T-helper 1 cell treated with Interleukin-12 subunit alpha and Interleukin-12 subunit beta and Interleukin-4 antibody, amounts not matched to agents 30 μg/mL and 1 μg/mL, for 36 hours (primary cell): ENCODE results near the gene KPNA3.
"Not testable (repeated sequence)": the region's sequence is repeated elsewhere in the genome, so short reads cannot be mapped to it uniquely, and the experiment has no call there.

Source experiments
- H3K27ac Mint-ChIP-seq: one replicate; pipeline ENCODE4 v1.8.0; 2021; ENCODE audit warnings: mild to moderate bottlenecking, mixed read lengths
- H3K27me3 Mint-ChIP-seq: one replicate; pipeline ENCODE4 v1.8.0; 2021; ENCODE audit warnings: low read depth, mixed read lengths
- H3K36me3 Mint-ChIP-seq: one replicate; pipeline ENCODE4 v1.8.0; 2021; ENCODE audit warnings: low read depth, mixed read lengths
- H3K4me1 Mint-ChIP-seq: one replicate; pipeline ENCODE4 v1.8.0; 2021; ENCODE audit warnings: low read depth, mixed read lengths
- H3K4me3 Mint-ChIP-seq: one replicate; pipeline ENCODE4 v1.8.0; 2021; ENCODE audit warnings: mild to moderate bottlenecking, moderate library complexity, mixed read lengths
- H3K9me3 Mint-ChIP-seq: one replicate; pipeline ENCODE4 v1.8.0; 2021; ENCODE audit warnings: mixed read lengths

KPNA3 gene

GRCh38 chr13:49749848-49750247 is 42.6 kb downstream of the KPNA3 start:
- Mint-ChIP-seq H3K27ac (no peak overlapping the region), H3K9me3 (no peaks in the 10 kb centered on the region), H3K4me3 (no peak overlapping the region), H3K27me3 (no peaks in the 10 kb centered on the region), H3K4me1 (peaks cover 9% of the 10 kb centered on the region), H3K36me3 (peaks cover 12% of the 10 kb centered on the region)

GRCh38 chr13:49746111-49746510 is 46.4 kb downstream of the KPNA3 start:
- no peak overlapping the region for H3K4me3 Mint-ChIP-seq
- no peaks in the 10 kb centered on the region for H3K27me3 Mint-ChIP-seq
- no peaks in the 10 kb centered on the region for H3K9me3 Mint-ChIP-seq
- H3K36me3 Mint-ChIP-seq: peaks cover 10% of the 10 kb centered on the region
- H3K4me1 Mint-ChIP-seq: peaks cover 2% of the 10 kb centered on the region
- H3K27ac Mint-ChIP-seq: no peak overlapping the region

- Mint-ChIP-seq H3K9me3 (no peaks in the 10 kb centered on the region), H3K4me3 (no peak overlapping the region), H3K27ac (no peak overlapping the region), H3K36me3 (peaks cover 13% of the 10 kb centered on the region), H3K27me3 (no peaks in the 10 kb centered on the region), H3K4me1 (no peaks in the 10 kb centered on the region)
These were observed 51.6 kb downstream of the KPNA3 start for GRCh38 chr13:49740870-49741269.

GRCh38 chr13:49739498-49740187 is 52.8 kb downstream of the KPNA3 start:
- no peak overlapping the region for H3K4me3 Mint-ChIP-seq
- H3K4me1 Mint-ChIP-seq: no peaks in the 10 kb centered on the region
- H3K27me3 Mint-ChIP-seq: no peaks in the 10 kb centered on the region
- no peak overlapping the region for H3K27ac Mint-ChIP-seq
- no peaks in the 10 kb centered on the region for H3K9me3 Mint-ChIP-seq
- H3K36me3 Mint-ChIP-seq: peaks cover 6% of the 10 kb centered on the region

GRCh38 chr13:49733181-49733951 is 59.1 kb downstream of the KPNA3 start:
- Mint-ChIP-seq H3K4me1 (no peaks in the 10 kb centered on the region), H3K27me3 (no peaks in the 10 kb centered on the region), H3K4me3 (no peak overlapping the region), H3K9me3 (no peaks in the 10 kb centered on the region), H3K36me3 (peaks cover 8% of the 10 kb centered on the region), H3K27ac (no peak overlapping the region)

- Mint-ChIP-seq H3K4me1 (no peaks in the 10 kb centered on the region), H3K36me3 (peaks cover 16% of the 10 kb centered on the region), H3K4me3 (no peak overlapping the region), H3K9me3 (no peaks in the 10 kb centered on the region), H3K27me3 (no peaks in the 10 kb centered on the region), H3K27ac (no peak overlapping the region)
These were observed 60.7 kb downstream of the KPNA3 start for GRCh38 chr13:49731766-49732165.

DNA sequence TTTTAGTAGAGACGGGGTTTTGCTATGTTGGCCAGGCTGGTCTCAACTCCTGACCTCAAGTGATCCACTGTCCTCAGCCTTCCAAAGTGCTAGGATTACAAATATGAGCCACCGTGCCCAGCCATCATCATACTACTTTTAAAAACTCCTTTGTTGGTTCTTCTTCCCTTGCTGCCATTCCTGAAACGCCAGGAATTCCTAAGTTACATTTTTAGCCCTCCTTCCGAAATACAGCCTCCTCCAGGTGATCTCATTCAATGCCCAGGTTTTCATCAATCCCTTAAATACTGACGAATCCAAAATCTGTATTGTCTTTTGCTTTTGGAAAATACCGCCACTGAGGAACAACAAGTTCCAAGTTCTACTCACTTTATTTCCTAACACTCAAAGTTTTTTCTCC is 75.9 kb downstream of the KPNA3 start:
- peaks cover 39% of the 10 kb centered on the region for H3K36me3 Mint-ChIP-seq
- H3K27me3 Mint-ChIP-seq: no peaks in the 10 kb centered on the region
- H3K9me3 Mint-ChIP-seq: peaks cover 19% of the 10 kb centered on the region
- H3K4me3 Mint-ChIP-seq: no peak overlapping the region
- no peak overlapping the region for H3K27ac Mint-ChIP-seq
- no peaks in the 10 kb centered on the region for H3K4me1 Mint-ChIP-seq

GRCh38 chr13:49714757-49715156 is 77.7 kb downstream of the KPNA3 start:
- no peak overlapping the region for H3K4me3 Mint-ChIP-seq
- peaks cover 19% of the 10 kb centered on the region for H3K9me3 Mint-ChIP-seq
- no peaks in the 10 kb centered on the region for H3K27me3 Mint-ChIP-seq
- H3K27ac Mint-ChIP-seq: no peak overlapping the region
- peaks cover 4% of the 10 kb centered on the region for H3K4me1 Mint-ChIP-seq
- H3K36me3 Mint-ChIP-seq: peaks cover 47% of the 10 kb centered on the region

- peaks cover 42% of the 10 kb centered on the region for H3K36me3 Mint-ChIP-seq
- H3K4me3 Mint-ChIP-seq: no peak overlapping the region
- no peak overlapping the region for H3K27ac Mint-ChIP-seq
These were observed 81.1 kb downstream of the KPNA3 start for GRCh38 chr13:49711218-49711863.

DNA sequence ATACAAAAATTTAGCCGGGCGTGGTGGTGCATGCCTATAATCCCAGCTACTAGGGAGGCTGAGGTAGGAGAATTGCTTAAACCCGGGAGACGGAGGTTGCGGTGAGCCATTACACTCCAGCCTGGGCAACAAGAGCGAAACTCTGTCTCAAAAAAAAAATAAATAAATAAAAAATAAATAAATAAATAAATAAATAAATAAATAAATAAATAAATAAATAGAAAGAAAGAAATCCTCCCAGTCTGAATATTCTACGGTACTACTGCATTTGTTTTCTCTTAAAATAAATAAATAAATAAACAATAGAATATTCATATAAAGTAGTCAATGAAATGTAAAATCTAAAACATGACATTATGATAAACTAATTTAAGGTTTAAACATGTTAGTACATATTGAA is 88.2 kb downstream of the KPNA3 start:
- not testable (repeated sequence) for H3K4me3 Mint-ChIP-seq, H3K9me3 Mint-ChIP-seq, H3K4me1 Mint-ChIP-seq, H3K27me3 Mint-ChIP-seq, H3K27ac Mint-ChIP-seq
- H3K36me3 Mint-ChIP-seq: peaks cover 28% of the 10 kb centered on the region

More at GRCh38 chr13:49711218-49711863, 81.1 kb downstream of the KPNA3 start:
- peaks cover 15% of the 10 kb centered on the region for H3K9me3 Mint-ChIP-seq
- no peaks in the 10 kb centered on the region for H3K27me3 Mint-ChIP-seq
- H3K4me1 Mint-ChIP-seq: peaks cover 4% of the 10 kb centered on the region

- H3K4me3 Mint-ChIP-seq: no peak overlapping the region
These were observed 91.0 kb downstream of the KPNA3 start for GRCh38 chr13:49701491-49701890.

DNA sequence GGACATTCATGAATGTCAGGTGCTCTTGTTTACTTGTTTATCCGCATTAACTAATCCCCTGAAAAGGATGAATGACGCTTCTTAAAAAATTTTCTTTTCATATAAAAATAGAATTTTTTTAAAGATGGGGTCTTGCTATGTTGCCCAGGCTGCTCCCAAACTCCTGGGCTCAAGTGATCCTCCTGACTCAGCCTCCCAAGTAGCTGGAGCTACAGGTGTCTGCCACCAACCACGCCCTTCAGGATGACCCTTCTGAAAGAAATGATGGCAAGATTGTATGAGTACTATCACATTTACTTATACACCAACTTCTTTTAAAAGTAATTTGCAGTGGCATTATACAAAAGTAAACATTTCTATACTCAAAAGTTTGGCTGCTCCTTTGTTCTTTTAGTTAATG is 95.0 kb downstream of the KPNA3 start:
- H3K9me3 Mint-ChIP-seq: no peaks in the 10 kb centered on the region
- H3K4me3 Mint-ChIP-seq: no peak overlapping the region
- H3K27ac Mint-ChIP-seq: no peak overlapping the region
- peaks cover 21% of the 10 kb centered on the region for H3K36me3 Mint-ChIP-seq
- H3K27me3 Mint-ChIP-seq: no peaks in the 10 kb centered on the region
- H3K4me1 Mint-ChIP-seq: peaks cover 3% of the 10 kb centered on the region

More at GRCh38 chr13:49701491-49701890, 91.0 kb downstream of the KPNA3 start:
- peaks cover 3% of the 10 kb centered on the region for H3K4me1 Mint-ChIP-seq
- H3K27me3 Mint-ChIP-seq: no peaks in the 10 kb centered on the region
- no peak overlapping the region for H3K27ac Mint-ChIP-seq
- no peaks in the 10 kb centered on the region for H3K9me3 Mint-ChIP-seq
- H3K36me3 Mint-ChIP-seq: peaks cover 21% of the 10 kb centered on the region

DNA sequence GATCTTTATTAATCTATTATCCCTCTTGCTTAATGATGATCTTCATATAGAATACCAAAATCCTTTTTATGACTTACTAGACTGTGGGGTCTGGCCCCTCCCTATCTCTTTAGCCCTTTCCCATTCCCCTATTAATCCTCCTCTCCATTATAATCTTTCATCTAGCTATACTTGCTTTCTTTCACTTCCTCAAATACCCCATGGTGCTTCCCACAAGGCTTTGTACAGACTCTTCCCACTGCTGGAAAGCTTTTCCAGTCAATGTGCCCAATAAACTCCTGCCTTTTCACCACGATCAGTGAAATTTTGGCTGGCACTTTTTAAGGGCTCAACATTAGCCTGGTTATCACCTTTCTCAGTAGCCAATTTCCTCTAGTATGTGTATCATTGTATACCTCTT is 98.0 kb downstream of the KPNA3 start:
- H3K36me3 Mint-ChIP-seq: peaks cover 6% of the 10 kb centered on the region
- H3K27me3 Mint-ChIP-seq: no peaks in the 10 kb centered on the region
- H3K4me1 Mint-ChIP-seq: peaks cover 15% of the 10 kb centered on the region
- H3K9me3 Mint-ChIP-seq: no peaks in the 10 kb centered on the region
- no peak overlapping the region for H3K4me3 Mint-ChIP-seq
- H3K27ac Mint-ChIP-seq: no peak overlapping the region

DNA sequence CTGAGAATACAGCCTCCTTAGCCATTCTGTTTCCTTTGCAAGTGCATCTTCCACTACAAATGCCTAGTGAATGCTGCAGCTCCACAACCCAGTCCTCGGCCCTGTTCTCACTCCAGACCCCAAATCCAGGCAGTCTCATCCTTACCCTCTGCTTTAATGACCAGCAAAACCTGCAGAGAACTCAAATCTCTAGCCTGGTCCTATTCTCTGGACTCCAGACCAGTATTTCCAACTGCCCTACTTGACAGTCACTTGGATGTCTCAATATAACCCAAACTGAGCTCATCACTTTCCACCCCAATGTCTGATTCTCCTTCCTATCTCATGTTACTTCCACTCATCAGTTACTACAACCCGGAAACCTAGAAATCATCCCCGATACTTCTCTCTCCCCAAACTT is 98.6 kb downstream of the KPNA3 start:
- H3K27me3 Mint-ChIP-seq: no peaks in the 10 kb centered on the region
- no peak overlapping the region for H3K4me3 Mint-ChIP-seq
- H3K9me3 Mint-ChIP-seq: no peaks in the 10 kb centered on the region
- H3K27ac Mint-ChIP-seq: no peak overlapping the region
- H3K36me3 Mint-ChIP-seq: peaks cover 6% of the 10 kb centered on the region
- H3K4me1 Mint-ChIP-seq: peaks cover 17% of the 10 kb centered on the region
